H9 (cell line): ENCODE data around the gene RAP1GAP. TPM values are rescaled to one million over a fixed set of nuclear protein-coding genes. Genes with fewer than 3 reads are reported as not detected.

Experiments
- DNase-seq: peaks from one replicate; pipeline ENCODE4 v3.0.0-alpha.2; 2017
- H2AFZ ChIP-seq: one replicate; pipeline ENCODE4 v1.6.1; 2013; ENCODE audit warnings: mild to moderate bottlenecking, low read length, control low read depth, moderate library complexity
- H2AK5ac ChIP-seq: 2 replicates; pipeline ENCODE4 v1.6.1; 2013; ENCODE audit warnings: low read length, control low read depth, mixed read lengths; ENCODE audit not compliant: insufficient read length
- H2BK120ac ChIP-seq: one replicate; pipeline ENCODE4 v1.6.1; 2013; ENCODE audit warnings: low read depth, mild to moderate bottlenecking, low read length, control low read depth, inconsistent platforms; ENCODE audit not compliant: poor library complexity, severe bottlenecking
- H2BK12ac ChIP-seq: 2 replicates; pipeline ENCODE4 v1.6.1; 2013; ENCODE audit warnings: low read length, control low read depth, mixed read lengths, low read depth; ENCODE audit not compliant: insufficient read length
- H2BK15ac ChIP-seq: 2 replicates; pipeline ENCODE4 v1.6.1; 2013; ENCODE audit warnings: low read depth, low read length, control low read depth
- H2BK20ac ChIP-seq: one replicate; pipeline ENCODE4 v1.6.1; 2013; ENCODE audit warnings: low read depth, mild to moderate bottlenecking, low read length, control low read depth, inconsistent platforms; ENCODE audit not compliant: poor library complexity, severe bottlenecking
- H2BK5ac ChIP-seq: 2 replicates; pipeline ENCODE4 v1.6.1; 2013; ENCODE audit warnings: low read length, control low read depth, mixed read lengths; ENCODE audit not compliant: insufficient read length
- H3K14ac ChIP-seq: 2 replicates; pipeline ENCODE4 v1.6.1; 2013; ENCODE audit warnings: low read length, control low read depth; ENCODE audit not compliant: insufficient read depth
- H3K18ac ChIP-seq: 2 replicates; pipeline ENCODE4 v1.6.1; 2013; ENCODE audit warnings: low read depth, mild to moderate bottlenecking, mixed read lengths, low read length, control low read depth; ENCODE audit not compliant: insufficient read length
- H3K23ac ChIP-seq: 2 replicates; pipeline ENCODE4 v1.6.1; 2013; ENCODE audit warnings: low read length, control low read depth, mixed read lengths, low read depth; ENCODE audit not compliant: insufficient read length
- H3K23me2 ChIP-seq: 2 replicates; pipeline ENCODE4 v1.6.1; 2013; ENCODE audit warnings: low read depth, mild to moderate bottlenecking, mixed read lengths, low read length, control low read depth; ENCODE audit not compliant: insufficient read length, poor library complexity, severe bottlenecking
- H3K27ac ChIP-seq: 2 replicates; pipeline ENCODE4 v1.5.1; 2013; ENCODE audit warnings: low read length, control low read depth, mixed read lengths, low read depth; ENCODE audit not compliant: insufficient read length
- H3K27me3 ChIP-seq: 2 replicates; pipeline ENCODE4 v1.6.1; 2013; ENCODE audit warnings: low read length, control low read depth, inconsistent platforms; ENCODE audit not compliant: insufficient read depth
- H3K4ac ChIP-seq: 2 replicates; pipeline ENCODE4 v1.6.1; 2013; ENCODE audit warnings: low read depth, mild to moderate bottlenecking, control low read depth, inconsistent platforms, low read length, moderate library complexity
- H3K4me1 ChIP-seq: 2 replicates; pipeline ENCODE4 v1.6.1; 2013; ENCODE audit warnings: low read length, control low read depth, inconsistent platforms; ENCODE audit not compliant: insufficient read depth
- H3K4me2 ChIP-seq: 2 replicates; pipeline ENCODE4 v1.6.1; 2013; ENCODE audit warnings: low read length, control low read depth, mixed read lengths; ENCODE audit not compliant: insufficient read length, insufficient read depth
- H3K56ac ChIP-seq: 2 replicates; pipeline ENCODE4 v1.6.1; 2013; ENCODE audit warnings: low read depth, mild to moderate bottlenecking, mixed read lengths, low read length, control low read depth; ENCODE audit not compliant: insufficient read length
- H3K79me1 ChIP-seq: 2 replicates; pipeline ENCODE4 v1.6.1; 2013; ENCODE audit warnings: low read depth, mild to moderate bottlenecking, moderate library complexity, low read length, control low read depth, inconsistent platforms; ENCODE audit not compliant: insufficient read depth, poor library complexity, severe bottlenecking
- H3K79me2 ChIP-seq: 2 replicates; pipeline ENCODE4 v1.6.1; 2013; ENCODE audit warnings: low read length, control low read depth, inconsistent platforms; ENCODE audit not compliant: insufficient read depth
- H3K9ac ChIP-seq: 2 replicates; pipeline ENCODE4 v1.6.1; 2013; ENCODE audit warnings: low read length, control low read depth, mixed read lengths; ENCODE audit not compliant: insufficient read length; ENCODE audit errors: extremely low read depth
- H3K9me3 ChIP-seq: one replicate; pipeline ENCODE4 v1.6.1; 2013; ENCODE audit warnings: low read depth, low read length, inconsistent platforms; ENCODE audit not compliant: control insufficient read depth
- H3T11ph ChIP-seq: one replicate; pipeline ENCODE4 v1.6.1; 2013; ENCODE audit warnings: mild to moderate bottlenecking, low read length, control low read depth, inconsistent platforms
- H4K20me1 ChIP-seq: one replicate; pipeline ENCODE4 v1.6.1; 2013; ENCODE audit not compliant: control insufficient read depth, insufficient read length, insufficient read depth
- H4K5ac ChIP-seq: 2 replicates; pipeline ENCODE4 v1.6.1; 2013; ENCODE audit warnings: low read depth, mild to moderate bottlenecking, mixed read lengths, low read length, control low read depth; ENCODE audit not compliant: insufficient read length
- H4K8ac ChIP-seq: replicated peaks from 2 replicates; pipeline ENCODE4 v1.6.1; 2013; ENCODE audit warnings: low read length, control low read depth, mixed read lengths, low read depth; ENCODE audit not compliant: insufficient read length
- H4K91ac ChIP-seq: 2 replicates; pipeline ENCODE4 v1.6.1; 2013; ENCODE audit warnings: low read depth, mild to moderate bottlenecking, moderate library complexity, mixed read lengths, low read length, control low read depth; ENCODE audit not compliant: insufficient read length
- H3K27ac Mint-ChIP-seq, 3 experiments: 2 replicates in 2 of 3; 3 replicates in 1 of 3; pipeline ENCODE4 v1.8.0; 2020 to 2021; ENCODE audit warnings: mixed read lengths in 3 of 3, mild to moderate bottlenecking in 1 of 3, moderate library complexity in 1 of 3
- H3K27me3 Mint-ChIP-seq: 2 replicates; pipeline ENCODE4 v1.8.0; 2021; ENCODE audit warnings: low read depth, mild to moderate bottlenecking, moderate library complexity, mixed read lengths
- H3K36me3 Mint-ChIP-seq, 3 experiments: 2 replicates in 2 of 3; 3 replicates in 1 of 3; pipeline ENCODE4 v1.8.0; 2020 to 2021; ENCODE audit warnings: low read depth in 3 of 3, mixed read lengths in 3 of 3; ENCODE audit not compliant: insufficient read depth in 1 of 3
- H3K4me1 Mint-ChIP-seq, 2 experiments: 2 replicates each; pipeline ENCODE4 v1.8.0; 2020; ENCODE audit warnings: mixed read lengths in 2 of 2
- H3K4me3 Mint-ChIP-seq, 2 experiments: 2 replicates in 1 of 2; 3 replicates in 1 of 2; pipeline ENCODE4 v1.8.0; 2020 to 2021; ENCODE audit warnings: mild to moderate bottlenecking in 2 of 2, mixed read lengths in 2 of 2, moderate library complexity in 1 of 2
- H3K9me3 Mint-ChIP-seq, 2 experiments: 2 replicates in 1 of 2; 3 replicates in 1 of 2; pipeline ENCODE4 v1.8.0; 2020; ENCODE audit warnings: mild to moderate bottlenecking in 2 of 2, mixed read lengths in 2 of 2, moderate library complexity in 1 of 2
- CTCF ChIP-seq: fragments of 200-600 bp; sonication (generic); conservative IDR thresholded peaks from 3 replicates; pipeline ENCODE4 v1.8.0; 2021; ENCODE audit warnings: antibody characterized with exemption, mild to moderate bottlenecking
- total RNA-seq: library from RNA; stranded (reverse); gene quantifications from 2 replicates; pipeline ENCODE4 v1.2.1, GENCODE V29; 2021

Gene RAP1GAP
- total RNA-seq, 1 experiment from 2014 or later = 7.9 TPM

DNA sequence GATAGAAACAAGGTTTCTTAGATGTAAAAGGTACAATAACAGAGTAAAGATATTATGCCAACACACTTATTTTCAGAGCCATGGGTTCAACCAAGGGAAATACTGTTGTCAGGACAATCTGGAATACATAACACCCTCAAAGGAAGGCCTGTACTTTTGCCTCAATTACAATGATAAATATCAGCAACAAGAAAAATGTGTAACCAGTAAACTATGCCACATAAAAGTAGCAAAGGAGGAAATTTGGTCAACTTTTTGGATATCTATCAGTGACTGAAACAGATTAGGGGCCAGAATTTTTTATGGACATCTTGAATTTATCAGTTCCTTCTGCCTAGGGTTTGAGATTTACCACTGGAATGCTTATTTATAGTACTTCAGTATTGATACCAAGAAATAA is 24.6 kb upstream of the RAP1GAP start:
- Histone ChIP-seq H4K91ac (no peak overlapping the region), H2BK12ac (no peak overlapping the region), H2BK20ac (no peak overlapping the region), H4K8ac (no peak overlapping the region), H4K20me1 (no peaks in the 10 kb centered on the region), H3K9me3 (no peaks in the 10 kb centered on the region), H2AFZ (no peak overlapping the region), H3K4me2 (no peak overlapping the region), H3K4me1 (no peaks in the 10 kb centered on the region), H3K23me2 (no peaks in the 10 kb centered on the region), H3K9ac (no peak overlapping the region), H2AK5ac (no peak overlapping the region), H3K23ac (no peak overlapping the region), H3K18ac (no peak overlapping the region), H3K27ac (no peak overlapping the region), H4K5ac (no peak overlapping the region), H3K56ac (no peak overlapping the region), H2BK15ac (no peak overlapping the region), H3K79me1 (no peaks in the 10 kb centered on the region), H3K4ac (no peak overlapping the region), H2BK120ac (no peak overlapping the region), H3K79me2 (no peaks in the 10 kb centered on the region), H2BK5ac (no peak overlapping the region), H3K14ac (no peak overlapping the region), H3K27me3 (no peaks in the 10 kb centered on the region), H3T11ph (no peak overlapping the region)
- Mint-ChIP-seq H3K27me3 (peaks cover under 1% of the 10 kb centered on the region; the same call in 1 of the 2 replicates), H3K36me3 (peaks cover 23 to 66% (median 47%) of the 10 kb centered on the region in 3 experiments; a peak in 6 of 7 replicates), H3K4me1 (no peaks in the 10 kb centered on the region), H3K4me3 (no peak overlapping the region), H3K9me3 (no peaks in the 10 kb centered on the region), H3K27ac (no peak overlapping the region)
- no peak for TF ChIP-seq CTCF
- DNase-seq = no peak
